Keratinocyte (primary cell): ENCODE measurements around the gene AGBL3.

Experiments used
- EZH2 ChIP-seq: IDR thresholded peaks from one replicate; pipeline ENCODE4 v1.6.1; 2012; ENCODE audit warnings: inconsistent platforms, mild to moderate bottlenecking, low read length, moderate library complexity
- TF ChIP-seq, protein P1 (sequence below), 3 experiments: IDR thresholded peaks in 1 of 3; conservative IDR thresholded peaks in 1 of 3; optimal IDR thresholded peaks in 1 of 3; 2 replicates in 2 of 3; 3 replicates in 1 of 3; pipeline versions ENCODE3 to v1.5.1; 2011; ENCODE audit warnings: low read length in 3 of 3, mild to moderate bottlenecking in 3 of 3, moderate library complexity in 2 of 3, control low read depth in 1 of 3, inconsistent platforms in 1 of 3; ENCODE audit not compliant: insufficient read depth in 2 of 3; ENCODE audit errors: extremely low read depth in 1 of 3

- TF ChIP-seq, protein P1, sequence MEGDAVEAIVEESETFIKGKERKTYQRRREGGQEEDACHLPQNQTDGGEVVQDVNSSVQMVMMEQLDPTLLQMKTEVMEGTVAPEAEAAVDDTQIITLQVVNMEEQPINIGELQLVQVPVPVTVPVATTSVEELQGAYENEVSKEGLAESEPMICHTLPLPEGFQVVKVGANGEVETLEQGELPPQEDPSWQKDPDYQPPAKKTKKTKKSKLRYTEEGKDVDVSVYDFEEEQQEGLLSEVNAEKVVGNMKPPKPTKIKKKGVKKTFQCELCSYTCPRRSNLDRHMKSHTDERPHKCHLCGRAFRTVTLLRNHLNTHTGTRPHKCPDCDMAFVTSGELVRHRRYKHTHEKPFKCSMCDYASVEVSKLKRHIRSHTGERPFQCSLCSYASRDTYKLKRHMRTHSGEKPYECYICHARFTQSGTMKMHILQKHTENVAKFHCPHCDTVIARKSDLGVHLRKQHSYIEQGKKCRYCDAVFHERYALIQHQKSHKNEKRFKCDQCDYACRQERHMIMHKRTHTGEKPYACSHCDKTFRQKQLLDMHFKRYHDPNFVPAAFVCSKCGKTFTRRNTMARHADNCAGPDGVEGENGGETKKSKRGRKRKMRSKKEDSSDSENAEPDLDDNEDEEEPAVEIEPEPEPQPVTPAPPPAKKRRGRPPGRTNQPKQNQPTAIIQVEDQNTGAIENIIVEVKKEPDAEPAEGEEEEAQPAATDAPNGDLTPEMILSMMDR (optimal IDR thresholded peaks at IDR 0.05 in 1 of 3, IDR thresholded peaks at IDR 0.05 in 1 of 3, conservative IDR thresholded peaks at IDR 0.05 in 1 of 3; ENCODE audit: extremely low read depth in 1 of 3, insufficient read depth in 2 of 3, low read length in 3 of 3), result no peak
- TF ChIP-seq EZH2, result no peak
Observed at GRCh38 chr7:135117096-135117495, 130.8 kb downstream of the AGBL3 start.
